Progenitor cell of endocrine pancreas (in vitro differentiated cells): ENCODE data around the gene PCSK7. TPM values are rescaled to one million over a fixed set of nuclear protein-coding genes. Genes with fewer than 3 reads are reported as not detected.

Experiments used
- DNase-seq: peaks from one replicate; pipeline ENCODE4 v3.0.0; 2021; ENCODE audit warnings: low spot score; ENCODE audit not compliant: unreplicated experiment
- H3K27ac Mint-ChIP-seq: 2 replicates; pipeline ENCODE4 v1.8.0; 2021; ENCODE audit warnings: mild to moderate bottlenecking, moderate library complexity, mixed read lengths
- H3K27me3 Mint-ChIP-seq: 2 replicates; pipeline ENCODE4 v1.8.0; 2021; ENCODE audit warnings: mixed read lengths
- H3K36me3 Mint-ChIP-seq: 2 replicates; pipeline ENCODE4 v1.8.0; 2022; ENCODE audit warnings: mixed read lengths; ENCODE audit not compliant: insufficient read depth
- H3K4me1 Mint-ChIP-seq: 2 replicates; pipeline ENCODE4 v1.8.0; 2021; ENCODE audit warnings: low read depth, mixed read lengths
- H3K4me3 Mint-ChIP-seq: 2 replicates; pipeline ENCODE4 v1.8.0; 2021; ENCODE audit warnings: low read depth, mild to moderate bottlenecking, moderate library complexity, mixed read lengths
- H3K9me3 Mint-ChIP-seq: 2 replicates; pipeline ENCODE4 v1.8.0; 2021; ENCODE audit warnings: low read depth, mixed read lengths
- CTCF ChIP-seq: fragments of 200-600 bp; sonication (generic); IDR thresholded peaks from one replicate; pipeline ENCODE4 v1.5.0; 2021; ENCODE audit warnings: antibody characterized with exemption, mild to moderate bottlenecking; ENCODE audit not compliant: unreplicated experiment
- total RNA-seq: library from RNA; stranded (reverse); gene quantifications from 2 replicates; pipeline ENCODE4 v1.2.1, GENCODE V29; 2021

The PCSK7 gene
- total RNA-seq, 1 donor from 2014 or later: 62.3 TPM

DNA sequence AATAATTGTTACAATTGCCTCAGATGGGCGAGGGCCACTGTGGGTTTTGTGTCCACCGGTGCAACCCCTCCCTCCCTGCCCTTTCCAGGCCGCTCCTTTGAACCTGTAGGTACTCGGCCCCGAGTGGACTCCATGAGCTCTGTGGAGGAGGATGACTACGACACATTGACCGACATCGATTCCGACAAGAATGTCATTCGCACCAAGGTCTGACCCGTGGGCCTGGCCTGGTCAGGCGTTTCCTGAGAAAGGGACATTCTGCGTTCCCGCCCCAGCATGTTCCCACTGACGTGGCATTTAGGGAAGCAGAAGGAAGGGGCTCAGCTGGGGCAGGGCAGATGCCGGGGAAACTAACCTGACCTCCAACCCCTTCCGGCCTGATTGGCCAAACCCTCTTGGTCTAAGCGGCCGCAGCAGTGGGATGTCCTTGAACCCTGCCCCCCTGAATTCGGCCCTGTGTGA, 43.2 kb downstream of the PCSK7 start:
- no peak for TF ChIP-seq CTCF
- Mint-ChIP-seq H3K4me1 (peaks cover 14% of the 10 kb centered on the region), H3K36me3 (peaks cover 10% of the 10 kb centered on the region), H3K9me3 (no peaks in the 10 kb centered on the region), H3K4me3 (no peak overlapping the region), H3K27me3 (no peaks in the 10 kb centered on the region), H3K27ac (no peak overlapping the region)
- DNase-seq: no peak

- no peak overlapping the region for H3K27ac Mint-ChIP-seq
- H3K27me3 Mint-ChIP-seq: no peaks in the 10 kb centered on the region
- DNase-seq: no peak
- TF ChIP-seq CTCF: no peak
- no peak overlapping the region for H3K4me3 Mint-ChIP-seq
- peaks cover 10% of the 10 kb centered on the region for H3K36me3 Mint-ChIP-seq
- H3K4me1 Mint-ChIP-seq: peaks cover 17% of the 10 kb centered on the region
- H3K9me3 Mint-ChIP-seq: no peaks in the 10 kb centered on the region
Observed at GRCh38 chr11:117187799-117188481, 43.9 kb downstream of the PCSK7 start.

DNA sequence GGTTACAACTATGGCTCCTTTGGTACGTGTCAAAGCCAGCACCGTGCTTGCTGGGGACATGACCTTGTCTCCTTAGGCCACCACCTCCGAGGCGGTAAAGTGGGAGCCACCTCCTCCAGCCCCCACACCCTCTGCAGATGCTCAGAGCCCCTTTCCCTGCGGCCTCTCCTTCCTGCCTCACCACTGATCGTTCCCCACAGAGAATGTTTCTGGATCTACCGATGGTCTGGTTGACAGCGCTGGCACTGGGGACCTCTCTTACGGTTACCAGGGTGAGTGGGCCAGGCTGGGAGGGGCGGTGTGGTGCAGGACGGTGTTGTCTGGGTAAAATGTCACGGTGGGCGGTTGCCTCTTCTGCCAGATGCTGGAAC, 44.5 kb downstream of the PCSK7 start:
- H3K27ac Mint-ChIP-seq: no peak overlapping the region
- no peaks in the 10 kb centered on the region for H3K9me3 Mint-ChIP-seq
- H3K4me3 Mint-ChIP-seq: no peak overlapping the region
- DNase-seq: no peak
- peaks cover 17% of the 10 kb centered on the region for H3K4me1 Mint-ChIP-seq
- peaks cover 12% of the 10 kb centered on the region for H3K36me3 Mint-ChIP-seq
- no peaks in the 10 kb centered on the region for H3K27me3 Mint-ChIP-seq
- TF ChIP-seq CTCF: no peak

GRCh38 chr11:117187007-117187406, 44.9 kb downstream of the PCSK7 start:
- Mint-ChIP-seq H3K9me3 (no peaks in the 10 kb centered on the region), H3K4me3 (no peak overlapping the region), H3K36me3 (peaks cover 12% of the 10 kb centered on the region), H3K27ac (no peak overlapping the region), H3K27me3 (no peaks in the 10 kb centered on the region), H3K4me1 (peaks cover 17% of the 10 kb centered on the region)
- DNase-seq: no peak
- no peak for TF ChIP-seq CTCF

GRCh38 chr11:117186431-117186761, 45.5 kb downstream of the PCSK7 start:
- Mint-ChIP-seq H3K9me3 (no peaks in the 10 kb centered on the region), H3K4me1 (peaks cover 17% of the 10 kb centered on the region), H3K27me3 (no peaks in the 10 kb centered on the region), H3K36me3 (peaks cover 10% of the 10 kb centered on the region), H3K27ac (no peak overlapping the region), H3K4me3 (no peak overlapping the region)
- TF ChIP-seq CTCF: no peak
- no peak for DNase-seq
